Activated CD4-positive, alpha-beta T cell treated with anti-CD3 and anti-CD28 coated beads for 36 hours (primary cell): Measurements from ENCODE around the gene PKN3. TPM values are rescaled to one million over a fixed set of nuclear protein-coding genes. Genes with fewer than 3 reads are reported as not detected.

ENCODE experiments used
- ATAC-seq: fragments of 200-7000 bp; cut with Tn5 transposase; one replicate; pipeline ENCODE4 v1.10.0; 2021; ENCODE audit warnings: mild to moderate bottlenecking, moderate library complexity
- CTCF ChIA-PET: fragments of 350-600 bp; sonication (Branson Sonifier 250); formaldehyde crosslinking; loops from one replicate; lab custom pipeline; 2021; ENCODE audit warnings: antibody characterized with exemption; lab: Charles Lee
- POLR2A ChIA-PET: fragments of 350-600 bp; sonication (Branson Sonifier 250); formaldehyde crosslinking; loops from one replicate; lab custom pipeline; 2021; ENCODE audit warnings: antibody characterized with exemption, inconsistent platforms; lab: Charles Lee
- DNase-seq: peaks from one replicate; pipeline ENCODE4 v3.0.0-alpha.2; 2020
- H3K27ac Mint-ChIP-seq: one replicate; pipeline ENCODE4 v1.8.0; 2021; ENCODE audit warnings: mixed read lengths
- H3K27me3 Mint-ChIP-seq: one replicate; pipeline ENCODE4 v1.8.0; 2021; ENCODE audit warnings: mixed read lengths
- H3K36me3 Mint-ChIP-seq: one replicate; pipeline ENCODE4 v1.8.0; 2021; ENCODE audit warnings: low read depth, mixed read lengths
- H3K4me1 Mint-ChIP-seq: one replicate; pipeline ENCODE4 v1.8.0; 2021; ENCODE audit warnings: mixed read lengths
- H3K4me3 Mint-ChIP-seq: one replicate; pipeline ENCODE4 v1.8.0; 2021; ENCODE audit warnings: mild to moderate bottlenecking, moderate library complexity, mixed read lengths
- H3K9me3 Mint-ChIP-seq: one replicate; pipeline ENCODE4 v1.8.0; 2021; ENCODE audit warnings: low read depth, mixed read lengths
- intact Hi-C, 2 experiments: fragments of 100-400 bp; cut with DNase I in 1 of 2; cut with micrococcal nuclease in 1 of 2; formaldehyde crosslinking; loops; one replicate each; pipeline versions ENCODE4 v1.14.2 to v1.15.1; 2022 to 2024; cut with DNase I, micrococcal nuclease
- total RNA-seq, 2 experiments: library from RNA; stranded (reverse); gene quantifications; one replicate each; pipeline ENCODE4 v1.2.3, GENCODE V29; 2021

PKN3 gene
- total RNA-seq, 2 experiments from 2014 or later = 14.6 to 14.9 TPM

GRCh38 chr9:128724744-128725211, 22.5 kb downstream of the PKN3 start:
- intact Hi-C loops = loop anchor here (1.0 to 10.0 kb wide), 25 partner anchors 22 to 564 kb away; partner anchors contain the start of genes DYNC2I2 (in 2 of the 2), SET (in 2 of the 2), SPTAN1 (in 2 of the 2) and ZER1 (in 2 of the 2)
- H3K36me3 Mint-ChIP-seq = peaks cover 15% of the 10 kb centered on the region
- ATAC-seq = peak; percentile 21

GRCh38 chr9:128727640-128728248, 25.4 kb downstream of the PKN3 start:
- ChIA-PET POLR2A (no interaction called here), CTCF (interaction anchor here (0.5 to 0.7 kb wide), 2 partner anchors 26 to 546 kb away, joined by 3 read pairs; no protein-coding TSS in a partner anchor)
- no peak for DNase-seq
- intact Hi-C loops = loop anchor here (10.0 kb wide), 2 partner anchors 47 to 453 kb away; partner anchors contain the start of genes GOLGA2 (in 1 of the 2), SWI5 (in 1 of the 2) and ZER1 (in 1 of the 2)
- Mint-ChIP-seq H3K4me1 (peaks cover 18% of the 10 kb centered on the region), H3K27me3 (no peaks in the 10 kb centered on the region), H3K27ac (no peak overlapping the region), H3K4me3 (no peak overlapping the region), H3K9me3 (no peaks in the 10 kb centered on the region), H3K36me3 (peaks cover 5% of the 10 kb centered on the region)
- ATAC-seq = no peak

More at GRCh38 chr9:128724744-128725211, 22.5 kb downstream of the PKN3 start:
- H3K9me3 Mint-ChIP-seq = no peaks in the 10 kb centered on the region
- POLR2A ChIA-PET = interaction anchor here (0.6 to 1.2 kb wide), 8 partner anchors 25 to 402 kb away, joined by 3 to 4 read pairs (median 3); partner anchors contain the start of genes ENDOG and SPOUT1
- peak overlapping the region; percentile 94 for H3K27ac Mint-ChIP-seq
- H3K27me3 Mint-ChIP-seq = no peaks in the 10 kb centered on the region
- peak overlapping the region; percentile 95 for H3K4me3 Mint-ChIP-seq
- DNase-seq = peak; percentile 70
- CTCF ChIA-PET = interaction anchor here (0.6 to 1.8 kb wide), 6 partner anchors 21 to 93 kb away, joined by 3 to 6 read pairs (median 3); partner anchors contain the start of gene PKN3
- peaks cover 25% of the 10 kb centered on the region for H3K4me1 Mint-ChIP-seq

- Mint-ChIP-seq H3K4me1 (peaks cover 13% of the 10 kb centered on the region), H3K9me3 (no peaks in the 10 kb centered on the region), H3K27ac (no peak overlapping the region), H3K4me3 (no peak overlapping the region), H3K27me3 (no peaks in the 10 kb centered on the region), H3K36me3 (peaks cover 5% of the 10 kb centered on the region)
- CTCF ChIA-PET = interaction anchor here (0.7 kb wide), 2 partner anchors 410 to 545 kb away, joined by 3 to 5 read pairs; no protein-coding TSS in a partner anchor
- ATAC-seq = no peak
- DNase-seq = no peak
- POLR2A ChIA-PET = no interaction called here
- intact Hi-C loops = loop anchor here (10.0 kb wide), 2 partner anchors 47 to 453 kb away; partner anchors contain the start of genes GOLGA2 (in 1 of the 2), SWI5 (in 1 of the 2) and ZER1 (in 1 of the 2)
Observed at GRCh38 chr9:128728298-128728697, 26.0 kb downstream of the PKN3 start.

GRCh38 chr9:128729302-128729701, 27.0 kb downstream of the PKN3 start:
- peaks cover 2% of the 10 kb centered on the region for H3K36me3 Mint-ChIP-seq
- ChIA-PET CTCF (no interaction called here), POLR2A (no interaction called here)
- DNase-seq = no peak
- intact Hi-C loops = loop anchor here (10.0 kb wide), 2 partner anchors 45 to 455 kb away; partner anchors contain the start of genes GOLGA2 (in 1 of the 2), SWI5 (in 1 of the 2) and ZER1 (in 1 of the 2)
- ATAC-seq = no peak
- no peaks in the 10 kb centered on the region for H3K9me3 Mint-ChIP-seq
- no peak overlapping the region for H3K4me3 Mint-ChIP-seq
- H3K27ac Mint-ChIP-seq = no peak overlapping the region
- H3K27me3 Mint-ChIP-seq = no peaks in the 10 kb centered on the region
- H3K4me1 Mint-ChIP-seq = peaks cover 8% of the 10 kb centered on the region

GRCh38 chr9:128729766-128730517, 27.6 kb downstream of the PKN3 start:
- Mint-ChIP-seq H3K9me3 (no peaks in the 10 kb centered on the region), H3K36me3 (peaks cover 2% of the 10 kb centered on the region), H3K27me3 (no peaks in the 10 kb centered on the region), H3K27ac (no peak overlapping the region), H3K4me1 (peaks cover 3% of the 10 kb centered on the region), H3K4me3 (no peak overlapping the region)
- ATAC-seq = no peak
- CTCF ChIA-PET = no interaction called here
- intact Hi-C loops = loop anchor here (10.0 kb wide), 2 partner anchors 45 to 455 kb away; partner anchors contain the start of genes GOLGA2 (in 1 of the 2), SWI5 (in 1 of the 2) and ZER1 (in 1 of the 2)
- DNase-seq = no peak
- POLR2A ChIA-PET = no interaction called here

- Mint-ChIP-seq H3K9me3 (no peaks in the 10 kb centered on the region), H3K36me3 (peaks cover 2% of the 10 kb centered on the region), H3K27ac (no peak overlapping the region), H3K27me3 (no peaks in the 10 kb centered on the region), H3K4me1 (no peaks in the 10 kb centered on the region), H3K4me3 (no peak overlapping the region)
- POLR2A ChIA-PET = no interaction called here
- DNase-seq (no peak), ATAC-seq (no peak)
- CTCF ChIA-PET = interaction anchor here (0.6 kb wide), 1 partner anchor 128 kb away, joined by 3 read pairs; no protein-coding TSS in a partner anchor
- intact Hi-C loops = no loop called here
Observed at GRCh38 chr9:128731093-128731492, 28.8 kb downstream of the PKN3 start.

GRCh38 chr9:128731691-128732090, 29.4 kb downstream of the PKN3 start:
- ATAC-seq (no peak), DNase-seq (no peak)
- peaks cover 2% of the 10 kb centered on the region for H3K36me3 Mint-ChIP-seq
- no peaks in the 10 kb centered on the region for H3K4me1 Mint-ChIP-seq
- intact Hi-C loops = no loop called here
- CTCF ChIA-PET = interaction anchor here (0.6 kb wide), 2 partner anchors 129 to 210 kb away, joined by 3 read pairs; no protein-coding TSS in a partner anchor
- POLR2A ChIA-PET = no interaction called here
- no peaks in the 10 kb centered on the region for H3K27me3 Mint-ChIP-seq
- H3K4me3 Mint-ChIP-seq = no peak overlapping the region
- no peak overlapping the region for H3K27ac Mint-ChIP-seq
- no peaks in the 10 kb centered on the region for H3K9me3 Mint-ChIP-seq

GRCh38 chr9:128732576-128732975, 30.3 kb downstream of the PKN3 start:
- no peak overlapping the region for H3K4me3 Mint-ChIP-seq
- H3K9me3 Mint-ChIP-seq = no peaks in the 10 kb centered on the region
- CTCF ChIA-PET = interaction anchor here (0.6 kb wide), 1 partner anchor 211 kb away, joined by 3 read pairs; no protein-coding TSS in a partner anchor
- intact Hi-C loops = no loop called here
- peaks cover 5% of the 10 kb centered on the region for H3K36me3 Mint-ChIP-seq
- DNase-seq (no peak), ATAC-seq (no peak)
- H3K4me1 Mint-ChIP-seq = no peaks in the 10 kb centered on the region
- H3K27me3 Mint-ChIP-seq = no peaks in the 10 kb centered on the region
- no peak overlapping the region for H3K27ac Mint-ChIP-seq
- POLR2A ChIA-PET = no interaction called here

GRCh38 chr9:128733256-128733655, 31.0 kb downstream of the PKN3 start:
- intact Hi-C loops = no loop called here
- peaks cover 5% of the 10 kb centered on the region for H3K36me3 Mint-ChIP-seq
- peak; percentile 47 for ATAC-seq
- peak; percentile 49 for DNase-seq
- ChIA-PET CTCF (interaction anchor here (0.6 to 1.2 kb wide), 2 partner anchors 20 to 37 kb away, joined by 3 to 4 read pairs; no protein-coding TSS in a partner anchor), POLR2A (no interaction called here)
- H3K9me3 Mint-ChIP-seq = no peaks in the 10 kb centered on the region
- no peak overlapping the region for H3K4me3 Mint-ChIP-seq
- no peaks in the 10 kb centered on the region for H3K27me3 Mint-ChIP-seq
- no peaks in the 10 kb centered on the region for H3K4me1 Mint-ChIP-seq
- no peak overlapping the region for H3K27ac Mint-ChIP-seq

- no peak overlapping the region for H3K27ac Mint-ChIP-seq
- no peak overlapping the region for H3K4me3 Mint-ChIP-seq
- ChIA-PET POLR2A (no interaction called here), CTCF (no interaction called here)
- peaks cover 5% of the 10 kb centered on the region for H3K36me3 Mint-ChIP-seq
- intact Hi-C loops = no loop called here
- H3K4me1 Mint-ChIP-seq = no peaks in the 10 kb centered on the region
- ATAC-seq (no peak), DNase-seq (no peak)
- H3K27me3 Mint-ChIP-seq = no peaks in the 10 kb centered on the region
- H3K9me3 Mint-ChIP-seq = no peaks in the 10 kb centered on the region
Observed at GRCh38 chr9:128735373-128735772, 33.1 kb downstream of the PKN3 start.

- intact Hi-C loops = no loop called here
- ChIA-PET CTCF (no interaction called here), POLR2A (no interaction called here)
- ATAC-seq = no peak
- H3K4me1 Mint-ChIP-seq = no peaks in the 10 kb centered on the region
- H3K9me3 Mint-ChIP-seq = no peaks in the 10 kb centered on the region
- DNase-seq = no peak
- H3K36me3 Mint-ChIP-seq = peaks cover under 1% of the 10 kb centered on the region
- H3K4me3 Mint-ChIP-seq = no peak overlapping the region
- no peak overlapping the region for H3K27ac Mint-ChIP-seq
- no peaks in the 10 kb centered on the region for H3K27me3 Mint-ChIP-seq
Observed at GRCh38 chr9:128742401-128742800, 40.1 kb downstream of the PKN3 start.
